Hepatocyte (in vitro differentiated cells): ENCODE measurements around the gene NDUFAF8. TPM values are rescaled to one million over a fixed set of nuclear protein-coding genes. Genes with fewer than 3 reads are reported as not detected.

ENCODE experiments used
- DNase-seq: peaks from one replicate; pipeline ENCODE4 v3.0.0-alpha.2; 2016; ENCODE audit warnings: low spot score
- H2AFZ ChIP-seq: fragments of 200-600 bp; sonication (generic); 2 replicates; pipeline ENCODE4 v1.6.0; 2016; ENCODE audit warnings: antibody characterized with exemption, mild to moderate bottlenecking
- H3K27ac ChIP-seq: fragments of 200-600 bp; sonication (generic); 2 replicates; pipeline ENCODE4 v1.5.1; 2016; ENCODE audit warnings: mild to moderate bottlenecking
- H3K27me3 ChIP-seq: fragments of 200-600 bp; sonication (generic); 2 replicates; pipeline ENCODE4 v1.6.1; 2016
- H3K36me3 ChIP-seq: fragments of 200-600 bp; sonication (generic); replicated peaks from 2 replicates; pipeline ENCODE4 v1.5.1; 2016; ENCODE audit warnings: low read depth; ENCODE audit not compliant: insufficient read depth
- H3K4me1 ChIP-seq: fragments of 200-600 bp; sonication (generic); 2 replicates; pipeline ENCODE4 v1.5.1; 2016; ENCODE audit warnings: mild to moderate bottlenecking, moderate library complexity; ENCODE audit not compliant: insufficient read depth
- H3K4me2 ChIP-seq: fragments of 200-600 bp; sonication (generic); 2 replicates; pipeline ENCODE4 v1.6.0; 2016
- H3K4me3 ChIP-seq: fragments of 200-600 bp; sonication (generic); 2 replicates; pipeline ENCODE4 v1.5.1; 2016; ENCODE audit warnings: mild to moderate bottlenecking
- H3K79me2 ChIP-seq: fragments of 200-600 bp; sonication (generic); 2 replicates; pipeline ENCODE4 v1.6.0; 2017; ENCODE audit warnings: mild to moderate bottlenecking
- H3K9me2 ChIP-seq: fragments of 200-600 bp; sonication (generic); replicated peaks from 2 replicates; pipeline ENCODE4 v1.6.0; 2017; ENCODE audit warnings: mild to moderate bottlenecking; ENCODE audit not compliant: insufficient read depth
- H3K9me3 ChIP-seq: fragments of 200-600 bp; sonication (generic); 2 replicates; pipeline ENCODE4 v1.5.1; 2016; ENCODE audit warnings: low read depth, mild to moderate bottlenecking
- H4K20me1 ChIP-seq: fragments of 200-600 bp; sonication (generic); 2 replicates; pipeline ENCODE4 v1.6.0; 2016; ENCODE audit warnings: mild to moderate bottlenecking; ENCODE audit not compliant: insufficient read depth, poor library complexity, severe bottlenecking
- EZH2 ChIP-seq: fragments of 200-600 bp; sonication (generic); IDR thresholded peaks from 2 replicates; pipeline ENCODE4 v1.6.1; 2016; ENCODE audit warnings: antibody characterized with exemption, mild to moderate bottlenecking, borderline replicate concordance
- EZH2phosphoT487 ChIP-seq: fragments of 200-600 bp; sonication (generic); IDR thresholded peaks from one replicate; pipeline ENCODE4 v1.6.1; 2018; ENCODE audit warnings: antibody characterized with exemption, mild to moderate bottlenecking, low read depth, moderate library complexity; ENCODE audit not compliant: unreplicated experiment, severe bottlenecking
- WGBS: methylation state at CpG from one replicate; pipeline ENCODE4 v1.1.6; 2016; ENCODE audit warnings: low lambda C conversion rate; ENCODE audit errors: missing lambda C conversion rate; 5-methylcytosine and 5-hydroxymethylcytosine counted together
- polyA plus RNA-seq: library from polyadenylated mRNA; unstranded; fragments of >200 nt; fragmentation: Nextera tagmentation; extraction: Ambion mirVana; gene quantifications from 2 replicates; pipeline ENCODE4 v1.2.1, GENCODE V29; 2016
- total RNA-seq: library from RNA; depleted of rRNA; stranded (reverse); fragments of >200 nt; gene quantifications from 2 replicates; pipeline ENCODE4 v1.2.3, GENCODE V29; 2014
- TF ChIP-seq, protein P1 (sequence below): fragments of 200-600 bp; sonication (generic); IDR thresholded peaks from 2 replicates; pipeline ENCODE4 v1.5.1; 2016; ENCODE audit warnings: antibody characterized with exemption, mild to moderate bottlenecking; ENCODE audit not compliant: poor library complexity

NDUFAF8 gene
- total and polyA plus RNA-seq, 2 experiments from 2014 or later = 25.8 to 99.8 TPM

DNA sequence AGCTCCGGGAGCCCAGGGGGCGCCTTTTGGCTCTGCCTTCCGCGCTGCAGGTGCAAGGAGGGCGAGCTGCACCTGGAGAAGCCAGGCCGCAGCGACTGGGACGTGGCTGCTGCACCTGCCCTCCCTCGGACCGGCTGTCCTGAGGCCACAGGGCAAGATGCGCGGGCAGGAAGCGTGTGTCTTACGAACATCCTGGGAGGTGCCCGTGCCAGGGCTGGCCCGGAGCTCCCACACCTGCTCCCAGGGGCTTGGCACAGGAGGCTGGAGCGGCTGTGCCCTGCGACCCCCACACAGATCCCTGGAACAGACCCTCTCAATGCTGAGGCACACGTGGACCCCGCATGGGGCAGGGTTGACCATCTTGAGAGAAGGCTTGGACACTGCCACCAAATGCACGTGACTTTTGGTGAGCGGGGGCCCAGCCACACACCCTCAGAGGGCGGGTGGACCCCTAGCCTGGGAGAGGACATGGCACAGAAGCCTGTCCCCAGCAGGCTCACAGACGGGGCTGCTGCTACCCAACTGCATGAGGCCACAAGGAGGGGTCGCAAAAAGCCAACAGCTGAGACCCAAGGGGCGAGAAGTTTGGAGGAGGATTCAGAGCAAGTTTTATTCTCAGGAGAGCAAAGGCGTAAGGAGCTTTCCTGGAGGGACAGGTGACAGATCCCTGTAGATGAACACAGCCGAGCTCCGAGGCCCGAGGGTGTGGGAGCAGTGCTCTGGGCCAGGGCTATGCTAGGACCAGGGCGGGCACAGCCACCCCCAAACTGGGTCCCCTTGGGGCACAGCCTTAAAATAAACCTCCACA, 11.4 kb downstream of the NDUFAF8 start:
- Histone ChIP-seq H3K9me3 (no peaks in the 10 kb centered on the region), H4K20me1 (no peaks in the 10 kb centered on the region), H3K4me3 (no peak overlapping the region), H3K4me1 (peaks cover 6% of the 10 kb centered on the region), H3K79me2 (peaks cover 6% of the 10 kb centered on the region), H3K4me2 (no peak overlapping the region), H3K9me2 (no peaks in the 10 kb centered on the region), H3K27ac (no peak overlapping the region), H3K36me3 (no peaks in the 10 kb centered on the region), H3K27me3 (no peaks in the 10 kb centered on the region), H2AFZ (no peak overlapping the region)
- WGBS = 96% methylated on average over 31 of the region's 31 CpGs
- TF ChIP-seq EZH2 = no peak
- TF ChIP-seq, protein P1, sequence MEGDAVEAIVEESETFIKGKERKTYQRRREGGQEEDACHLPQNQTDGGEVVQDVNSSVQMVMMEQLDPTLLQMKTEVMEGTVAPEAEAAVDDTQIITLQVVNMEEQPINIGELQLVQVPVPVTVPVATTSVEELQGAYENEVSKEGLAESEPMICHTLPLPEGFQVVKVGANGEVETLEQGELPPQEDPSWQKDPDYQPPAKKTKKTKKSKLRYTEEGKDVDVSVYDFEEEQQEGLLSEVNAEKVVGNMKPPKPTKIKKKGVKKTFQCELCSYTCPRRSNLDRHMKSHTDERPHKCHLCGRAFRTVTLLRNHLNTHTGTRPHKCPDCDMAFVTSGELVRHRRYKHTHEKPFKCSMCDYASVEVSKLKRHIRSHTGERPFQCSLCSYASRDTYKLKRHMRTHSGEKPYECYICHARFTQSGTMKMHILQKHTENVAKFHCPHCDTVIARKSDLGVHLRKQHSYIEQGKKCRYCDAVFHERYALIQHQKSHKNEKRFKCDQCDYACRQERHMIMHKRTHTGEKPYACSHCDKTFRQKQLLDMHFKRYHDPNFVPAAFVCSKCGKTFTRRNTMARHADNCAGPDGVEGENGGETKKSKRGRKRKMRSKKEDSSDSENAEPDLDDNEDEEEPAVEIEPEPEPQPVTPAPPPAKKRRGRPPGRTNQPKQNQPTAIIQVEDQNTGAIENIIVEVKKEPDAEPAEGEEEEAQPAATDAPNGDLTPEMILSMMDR = no peak
- no peak for TF ChIP-seq EZH2phosphoT487
- no peak for DNase-seq

DNA sequence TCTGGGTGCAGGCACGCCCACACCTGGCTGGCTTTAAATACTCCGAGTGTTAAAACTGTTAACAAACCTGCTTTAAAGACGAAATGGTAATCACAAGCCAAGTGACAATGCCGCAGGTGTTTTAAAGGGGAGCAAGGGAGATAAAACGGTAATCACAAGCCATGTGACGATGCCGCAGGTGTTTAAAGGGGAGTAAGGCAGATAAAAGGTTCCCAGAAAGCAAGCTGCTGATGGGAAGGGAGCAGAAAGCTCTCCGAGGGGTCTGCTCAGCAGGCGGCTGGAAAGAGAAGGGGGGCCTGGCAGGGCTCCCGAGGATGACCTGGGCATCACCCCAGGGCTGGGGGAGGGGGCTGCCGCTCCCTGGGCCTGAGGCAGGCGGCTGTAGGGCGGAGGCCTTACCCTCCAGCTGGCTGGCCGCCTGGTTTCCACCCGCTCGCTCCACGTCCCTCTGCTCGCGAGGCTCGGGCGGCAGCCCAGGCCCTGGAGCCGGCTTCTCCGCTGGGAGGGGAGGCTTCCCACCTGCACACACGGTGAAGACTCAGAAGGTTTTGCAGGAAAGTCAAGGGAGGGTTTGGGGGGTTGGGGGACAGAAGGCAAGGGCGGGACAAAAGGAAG, 12.1 kb downstream of the NDUFAF8 start:
- Histone ChIP-seq H3K4me3 (no peak overlapping the region), H3K4me2 (no peak overlapping the region), H3K27me3 (no peaks in the 10 kb centered on the region), H3K79me2 (peaks cover 6% of the 10 kb centered on the region), H2AFZ (no peak overlapping the region), H3K9me3 (no peaks in the 10 kb centered on the region), H3K9me2 (no peaks in the 10 kb centered on the region), H3K4me1 (peaks cover 12% of the 10 kb centered on the region), H3K36me3 (no peaks in the 10 kb centered on the region), H3K27ac (no peak overlapping the region), H4K20me1 (no peaks in the 10 kb centered on the region)
- no peak for DNase-seq
- 84% methylated on average over 24 of the region's 25 CpGs for WGBS
- TF ChIP-seq EZH2 = no peak

DNA sequence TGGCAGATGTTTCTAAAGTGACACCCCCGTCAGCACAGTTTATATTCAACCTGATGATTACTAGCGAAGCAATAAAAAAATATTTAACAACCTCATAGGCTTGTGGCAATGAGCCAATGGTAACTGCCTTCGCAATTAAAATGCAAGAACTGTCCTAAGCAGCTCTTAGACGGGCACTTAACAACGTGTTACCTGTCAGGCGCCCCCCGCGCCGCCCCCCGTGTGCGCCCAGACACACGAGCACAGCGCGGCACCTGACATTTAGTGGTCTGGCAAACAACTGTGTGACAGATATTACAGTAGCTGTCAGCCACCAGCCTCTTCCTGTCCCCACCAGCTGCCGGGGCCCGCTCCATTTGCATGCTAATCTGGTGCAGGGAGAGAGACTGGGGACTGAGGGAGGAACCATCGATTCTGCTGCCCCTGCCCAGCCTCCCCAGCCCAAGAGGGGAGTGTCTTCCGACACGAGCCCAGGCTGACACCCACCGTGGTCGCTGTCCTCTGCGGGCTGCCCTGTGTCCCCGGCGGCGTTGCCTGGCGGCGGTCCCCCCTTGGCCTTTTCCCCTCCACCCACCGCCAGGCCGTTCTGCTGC, 12.7 kb downstream of the NDUFAF8 start:
- TF ChIP-seq EZH2 = no peak
- TF ChIP-seq, protein P1 = no peak
- no peak for TF ChIP-seq EZH2phosphoT487
- Histone ChIP-seq H3K79me2 (peaks cover 6% of the 10 kb centered on the region), H3K4me3 (no peak overlapping the region), H3K9me2 (no peaks in the 10 kb centered on the region), H3K36me3 (no peaks in the 10 kb centered on the region), H4K20me1 (no peaks in the 10 kb centered on the region), H3K27me3 (no peaks in the 10 kb centered on the region), H3K9me3 (no peaks in the 10 kb centered on the region), H3K4me2 (no peak overlapping the region), H2AFZ (no peak overlapping the region), H3K4me1 (peaks cover 12% of the 10 kb centered on the region), H3K27ac (no peak overlapping the region)
- WGBS = 89% methylated on average over 26 of the region's 29 CpGs
- DNase-seq = no peak

DNA sequence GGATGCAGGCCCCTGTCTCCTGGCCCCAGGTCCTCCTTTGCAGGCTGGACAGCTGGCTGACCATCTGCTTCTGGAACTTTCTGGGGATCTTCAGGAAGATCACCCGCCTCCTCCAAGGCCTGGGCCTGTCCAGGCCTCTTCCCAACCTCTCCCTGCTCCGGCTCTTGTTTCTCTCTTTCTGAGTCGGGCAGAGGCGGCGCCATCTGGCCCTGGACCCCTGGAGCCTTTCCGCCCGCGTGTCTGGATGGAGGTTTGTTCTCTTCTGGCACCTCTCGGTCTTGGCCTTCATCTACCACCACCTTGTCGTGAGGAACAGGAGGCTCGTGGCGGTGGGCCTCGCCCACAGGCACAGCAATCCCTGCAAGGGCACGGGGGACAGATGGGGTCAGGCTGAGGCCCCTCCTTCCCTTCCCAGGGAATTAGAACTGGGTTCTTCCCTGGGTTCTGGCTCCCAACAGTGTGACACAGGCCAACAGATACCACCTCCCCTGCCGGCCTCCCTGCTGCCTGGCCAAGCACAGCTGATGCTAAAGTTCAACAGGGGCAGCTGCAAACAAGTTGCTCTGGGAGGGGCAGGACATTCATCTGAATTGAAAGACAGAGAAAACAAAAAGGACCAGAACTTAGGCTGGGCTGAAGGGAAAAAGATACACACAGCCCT, 13.3 kb downstream of the NDUFAF8 start:
- Histone ChIP-seq H3K36me3 (no peaks in the 10 kb centered on the region), H3K27ac (no peak overlapping the region), H3K27me3 (no peaks in the 10 kb centered on the region), H3K79me2 (peaks cover 6% of the 10 kb centered on the region), H4K20me1 (no peaks in the 10 kb centered on the region), H3K4me1 (peaks cover 12% of the 10 kb centered on the region), H3K4me3 (no peak overlapping the region), H2AFZ (no peak overlapping the region), H3K4me2 (no peak overlapping the region), H3K9me2 (no peaks in the 10 kb centered on the region), H3K9me3 (no peaks in the 10 kb centered on the region)
- no peak for DNase-seq
- 91% methylated on average over 15 of the region's 15 CpGs for WGBS
- TF ChIP-seq, protein P1 = no peak
- TF ChIP-seq EZH2 = no peak
- no peak for TF ChIP-seq EZH2phosphoT487
